ENCODE results near the gene TFEC.
"Not testable (repeated sequence)": the region's sequence is repeated elsewhere in the genome, so short reads cannot be mapped to it uniquely, and the experiment has no call there.

The TFEC gene, protein sequence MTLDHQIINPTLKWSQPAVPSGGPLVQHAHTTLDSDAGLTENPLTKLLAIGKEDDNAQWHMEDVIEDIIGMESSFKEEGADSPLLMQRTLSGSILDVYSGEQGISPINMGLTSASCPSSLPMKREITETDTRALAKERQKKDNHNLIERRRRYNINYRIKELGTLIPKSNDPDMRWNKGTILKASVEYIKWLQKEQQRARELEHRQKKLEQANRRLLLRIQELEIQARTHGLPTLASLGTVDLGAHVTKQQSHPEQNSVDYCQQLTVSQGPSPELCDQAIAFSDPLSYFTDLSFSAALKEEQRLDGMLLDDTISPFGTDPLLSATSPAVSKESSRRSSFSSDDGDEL
- 0 to 0.39 (median 0.17) reads per million in 3 donors for total RNA-seq

DNA sequence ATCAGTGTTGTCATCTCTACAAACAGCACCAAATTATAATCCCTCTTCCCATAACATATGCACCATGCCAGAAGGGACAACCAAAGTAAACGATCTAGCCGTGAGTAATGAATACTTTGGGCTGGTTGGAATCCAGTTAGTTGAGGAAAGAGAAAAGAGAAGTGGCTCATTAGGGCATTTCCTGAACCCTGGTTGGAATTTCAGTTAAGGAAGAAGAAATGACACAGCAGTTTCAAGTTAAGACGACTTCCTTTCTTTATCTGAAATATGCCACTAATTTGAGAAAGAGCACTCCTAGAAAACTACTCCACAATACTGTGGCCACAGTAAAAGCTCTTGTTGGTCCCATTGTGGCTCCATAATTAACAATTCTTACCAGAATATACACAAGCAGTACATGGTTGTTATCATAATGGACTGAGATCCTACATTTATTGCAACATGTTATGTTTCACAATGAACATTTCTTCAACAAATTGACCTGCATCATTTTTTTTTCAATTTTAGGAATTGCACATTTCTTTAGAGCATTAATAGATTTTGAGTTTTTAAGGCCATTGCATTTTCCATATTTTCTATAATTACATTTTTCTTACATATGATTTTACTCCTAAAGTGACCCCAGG is at the start of gene TFEC:
TFEC (minus strand) TSS at position 113 of the 626 bp plus-strand sequence. CDS start 46,322 bp downstream, outside the sequence.
- no peak within 1 kb of the TSS for H3K4me3 ChIP-seq (ENCODE audit: insufficient read depth, low read depth, low read length, poor library complexity, severe bottlenecking)
- no peaks in the 10 kb centered on the region for H3K9me3 ChIP-seq (ENCODE audit: control insufficient read depth, low read length)
- no peaks in the 10 kb centered on the region for H3K36me3 ChIP-seq (ENCODE audit: control insufficient read depth, insufficient read depth, low read length)
- DNase-seq: no peak
- no peaks in the 10 kb centered on the region for H3K27me3 ChIP-seq (replicated peaks; ENCODE audit: control insufficient read depth, insufficient read depth, low read length, poor library complexity, severe bottlenecking)
- H3K27ac ChIP-seq (ENCODE audit: insufficient read depth, low read length, poor library complexity, severe bottlenecking): no peak within 1 kb of the TSS
- H3K4me1 ChIP-seq (ENCODE audit: control insufficient read depth, insufficient read depth, low read length, poor library complexity, severe bottlenecking): no peaks in the 10 kb centered on the region

DNA sequence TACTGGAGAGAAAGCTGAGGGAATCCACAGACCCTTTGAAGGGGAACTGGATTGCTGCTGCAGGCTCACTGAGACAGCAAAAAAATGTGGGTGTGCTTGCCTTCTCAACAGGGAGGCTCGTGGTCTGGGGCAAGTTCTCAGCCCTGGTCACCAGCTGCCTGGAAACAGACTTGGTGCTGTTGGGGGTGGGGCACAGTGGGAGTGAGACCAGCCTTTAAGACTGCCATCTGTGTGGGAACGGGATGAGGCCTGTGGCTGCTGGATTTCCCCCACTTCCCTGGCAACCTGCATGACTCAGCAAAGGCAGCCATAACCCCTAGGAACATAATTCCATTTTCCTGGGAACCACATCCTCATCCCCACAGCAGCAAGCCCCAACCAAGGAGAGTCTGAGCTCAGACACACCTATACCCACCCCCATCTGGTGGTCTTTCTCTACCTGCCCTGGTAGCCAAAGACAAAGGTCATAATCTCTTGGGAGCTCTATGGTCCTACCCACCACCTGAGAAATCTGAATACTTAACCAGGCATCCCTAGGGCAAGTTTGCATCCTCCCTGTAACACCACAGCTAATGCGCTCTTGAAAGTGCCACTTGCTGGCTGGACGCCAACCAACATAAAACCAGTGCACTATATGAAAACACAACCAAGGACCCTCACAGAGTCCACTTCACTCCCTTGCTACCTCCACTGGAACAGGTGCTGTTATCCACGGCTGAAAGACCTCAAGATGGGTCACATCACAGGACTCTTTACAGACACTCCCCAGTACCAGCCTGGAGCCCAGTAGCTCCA is 45.0 kb upstream of the TFEC start:
- Histone ChIP-seq H3K4me1 (ENCODE audit: control insufficient read depth, insufficient read depth, low read length, poor library complexity, severe bottlenecking) (no peaks in the 10 kb centered on the region), H3K27ac (ENCODE audit: insufficient read depth, low read length, poor library complexity, severe bottlenecking) (no peak overlapping the region), H3K36me3 (ENCODE audit: control insufficient read depth, insufficient read depth, low read length) (no peaks in the 10 kb centered on the region), H3K27me3 (replicated peaks; ENCODE audit: control insufficient read depth, insufficient read depth, low read length, poor library complexity, severe bottlenecking) (no peaks in the 10 kb centered on the region), H3K9me3 (ENCODE audit: control insufficient read depth, low read length) (no peaks in the 10 kb centered on the region), H3K4me3 (ENCODE audit: insufficient read depth, low read depth, low read length, poor library complexity, severe bottlenecking) (no peak overlapping the region)
- DNase-seq: no peak

DNA sequence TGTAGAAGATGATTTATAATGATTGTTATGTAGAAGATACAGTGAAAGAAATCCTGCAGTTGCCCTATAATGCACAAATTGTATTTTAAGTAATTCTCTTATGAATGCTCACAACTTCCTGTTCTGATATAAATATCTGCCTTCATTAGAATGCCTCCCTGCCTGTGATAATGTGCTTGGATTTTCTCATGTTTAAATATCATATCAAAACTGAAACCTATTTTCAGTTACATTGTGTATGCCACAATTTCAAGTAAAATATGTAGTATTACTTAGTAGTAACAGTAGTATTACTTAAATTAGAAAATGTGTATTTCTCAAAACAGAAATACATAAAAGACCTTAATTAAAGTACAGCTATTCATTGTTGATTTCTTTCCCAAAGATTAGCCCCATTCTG is 41.1 kb upstream of the TFEC start:
- H3K27ac ChIP-seq (ENCODE audit: insufficient read depth, low read length, poor library complexity, severe bottlenecking): no peak overlapping the region
- no peak for DNase-seq
- H3K27me3 ChIP-seq (replicated peaks; ENCODE audit: control insufficient read depth, insufficient read depth, low read length, poor library complexity, severe bottlenecking): no peaks in the 10 kb centered on the region
- no peaks in the 10 kb centered on the region for H3K9me3 ChIP-seq (ENCODE audit: control insufficient read depth, low read length)
- H3K36me3 ChIP-seq (ENCODE audit: control insufficient read depth, insufficient read depth, low read length): no peaks in the 10 kb centered on the region
- H3K4me3 ChIP-seq (ENCODE audit: insufficient read depth, low read depth, low read length, poor library complexity, severe bottlenecking): no peak overlapping the region
- H3K4me1 ChIP-seq (ENCODE audit: control insufficient read depth, insufficient read depth, low read length, poor library complexity, severe bottlenecking): no peaks in the 10 kb centered on the region

- DNase-seq: no peak
- no peaks in the 10 kb centered on the region for H3K4me1 ChIP-seq (ENCODE audit: control insufficient read depth, insufficient read depth, low read length, poor library complexity, severe bottlenecking)
- no peaks in the 10 kb centered on the region for H3K36me3 ChIP-seq (ENCODE audit: control insufficient read depth, insufficient read depth, low read length)
- H3K4me3 ChIP-seq (ENCODE audit: insufficient read depth, low read depth, low read length, poor library complexity, severe bottlenecking): no peak overlapping the region
- H3K27ac ChIP-seq (ENCODE audit: insufficient read depth, low read length, poor library complexity, severe bottlenecking): no peak overlapping the region
- H3K9me3 ChIP-seq (ENCODE audit: control insufficient read depth, low read length): no peaks in the 10 kb centered on the region
- no peaks in the 10 kb centered on the region for H3K27me3 ChIP-seq (replicated peaks; ENCODE audit: control insufficient read depth, insufficient read depth, low read length, poor library complexity, severe bottlenecking)
Observed at GRCh38 chr7:116064179-116064578, 33.6 kb upstream of the TFEC start.

GRCh38 chr7:116062666-116063065 is 32.1 kb upstream of the TFEC start:
- no peak for DNase-seq

DNA sequence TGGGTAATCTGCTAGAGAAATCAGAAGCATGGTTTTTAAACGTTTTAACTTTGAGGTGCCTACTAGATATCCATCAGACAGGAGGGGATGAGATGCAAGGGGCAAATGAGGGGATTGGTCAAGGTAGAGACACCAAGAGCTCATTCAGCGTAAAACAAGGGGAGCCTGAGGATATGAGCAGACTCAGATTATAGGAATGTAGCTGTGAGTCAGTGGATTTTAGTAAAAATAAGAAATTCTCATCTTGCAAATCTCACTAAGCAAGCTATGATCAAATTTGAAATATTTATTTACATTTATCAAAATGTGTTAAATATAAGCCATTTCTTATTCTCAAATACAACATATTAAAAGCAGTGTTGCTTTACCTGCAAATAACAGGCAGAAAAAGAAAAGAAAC is 21.4 kb upstream of the TFEC start:
- no peaks in the 10 kb centered on the region for H3K4me1 ChIP-seq (ENCODE audit: control insufficient read depth, insufficient read depth, low read length, poor library complexity, severe bottlenecking)
- no peaks in the 10 kb centered on the region for H3K9me3 ChIP-seq (ENCODE audit: control insufficient read depth, low read length)
- H3K4me3 ChIP-seq (ENCODE audit: insufficient read depth, low read depth, low read length, poor library complexity, severe bottlenecking): no peak overlapping the region
- no peaks in the 10 kb centered on the region for H3K36me3 ChIP-seq (ENCODE audit: control insufficient read depth, insufficient read depth, low read length)
- no peaks in the 10 kb centered on the region for H3K27me3 ChIP-seq (replicated peaks; ENCODE audit: control insufficient read depth, insufficient read depth, low read length, poor library complexity, severe bottlenecking)
- H3K27ac ChIP-seq (ENCODE audit: insufficient read depth, low read length, poor library complexity, severe bottlenecking): no peak overlapping the region
- DNase-seq: no peak

More at GRCh38 chr7:116062666-116063065, 32.1 kb upstream of the TFEC start:
- Histone ChIP-seq H3K27me3 (replicated peaks; ENCODE audit: control insufficient read depth, insufficient read depth, low read length, poor library complexity, severe bottlenecking) (no peaks in the 10 kb centered on the region), H3K27ac (ENCODE audit: insufficient read depth, low read length, poor library complexity, severe bottlenecking) (no peak overlapping the region), H3K36me3 (ENCODE audit: control insufficient read depth, insufficient read depth, low read length) (no peaks in the 10 kb centered on the region), H3K4me3 (ENCODE audit: insufficient read depth, low read depth, low read length, poor library complexity, severe bottlenecking) (no peak overlapping the region), H3K4me1 (ENCODE audit: control insufficient read depth, insufficient read depth, low read length, poor library complexity, severe bottlenecking) (no peaks in the 10 kb centered on the region), H3K9me3 (ENCODE audit: control insufficient read depth, low read length) (no peaks in the 10 kb centered on the region)

- not testable (repeated sequence) for H3K36me3 ChIP-seq (ENCODE audit: control insufficient read depth, insufficient read depth, low read length); DNase-seq; H3K9me3 ChIP-seq (ENCODE audit: control insufficient read depth, low read length); H3K27me3 ChIP-seq (replicated peaks; ENCODE audit: control insufficient read depth, insufficient read depth, low read length, poor library complexity, severe bottlenecking); H3K27ac ChIP-seq (ENCODE audit: insufficient read depth, low read length, poor library complexity, severe bottlenecking); H3K4me1 ChIP-seq (ENCODE audit: control insufficient read depth, insufficient read depth, low read length, poor library complexity, severe bottlenecking); H3K4me3 ChIP-seq (ENCODE audit: insufficient read depth, low read depth, low read length, poor library complexity, severe bottlenecking)
Observed at GRCh38 chr7:116047261-116047660, 16.7 kb upstream of the TFEC start.

GRCh38 chr7:116045532-116045931 is 15.0 kb upstream of the TFEC start:
- Histone ChIP-seq H3K4me1 (ENCODE audit: control insufficient read depth, insufficient read depth, low read length, poor library complexity, severe bottlenecking) (no peaks in the 10 kb centered on the region), H3K27ac (ENCODE audit: insufficient read depth, low read length, poor library complexity, severe bottlenecking) (no peak overlapping the region), H3K9me3 (ENCODE audit: control insufficient read depth, low read length) (no peaks in the 10 kb centered on the region), H3K4me3 (ENCODE audit: insufficient read depth, low read depth, low read length, poor library complexity, severe bottlenecking) (no peak overlapping the region), H3K36me3 (ENCODE audit: control insufficient read depth, insufficient read depth, low read length) (no peaks in the 10 kb centered on the region), H3K27me3 (replicated peaks; ENCODE audit: control insufficient read depth, insufficient read depth, low read length, poor library complexity, severe bottlenecking) (no peaks in the 10 kb centered on the region)
- no peak for DNase-seq

GRCh38 chr7:116041615-116042014 is 11.1 kb upstream of the TFEC start:
- Histone ChIP-seq H3K4me1 (ENCODE audit: control insufficient read depth, insufficient read depth, low read length, poor library complexity, severe bottlenecking) (no peaks in the 10 kb centered on the region), H3K9me3 (ENCODE audit: control insufficient read depth, low read length) (no peaks in the 10 kb centered on the region), H3K27ac (ENCODE audit: insufficient read depth, low read length, poor library complexity, severe bottlenecking) (no peak overlapping the region), H3K4me3 (ENCODE audit: insufficient read depth, low read depth, low read length, poor library complexity, severe bottlenecking) (no peak overlapping the region), H3K27me3 (replicated peaks; ENCODE audit: control insufficient read depth, insufficient read depth, low read length, poor library complexity, severe bottlenecking) (no peaks in the 10 kb centered on the region), H3K36me3 (ENCODE audit: control insufficient read depth, insufficient read depth, low read length) (no peaks in the 10 kb centered on the region)
- no peak for DNase-seq

- H3K27ac ChIP-seq (ENCODE audit: insufficient read depth, low read length, poor library complexity, severe bottlenecking): no peak overlapping the region
- DNase-seq: no peak
- no peak overlapping the region for H3K4me3 ChIP-seq (ENCODE audit: insufficient read depth, low read depth, low read length, poor library complexity, severe bottlenecking)
- no peaks in the 10 kb centered on the region for H3K4me1 ChIP-seq (ENCODE audit: control insufficient read depth, insufficient read depth, low read length, poor library complexity, severe bottlenecking)
- no peaks in the 10 kb centered on the region for H3K9me3 ChIP-seq (ENCODE audit: control insufficient read depth, low read length)
- no peaks in the 10 kb centered on the region for H3K36me3 ChIP-seq (ENCODE audit: control insufficient read depth, insufficient read depth, low read length)
- H3K27me3 ChIP-seq (replicated peaks; ENCODE audit: control insufficient read depth, insufficient read depth, low read length, poor library complexity, severe bottlenecking): no peaks in the 10 kb centered on the region
Observed at GRCh38 chr7:116037401-116037800, 6.8 kb upstream of the TFEC start.
